GM03348 (cell line): ENCODE measurements around the gene C5orf63.
A peak's percentile ranks its signal among the peaks of the same experiment; 100 is the strongest.
"Not testable (repeated sequence)": the region's sequence is repeated elsewhere in the genome, so short reads cannot be mapped to it uniquely, and the experiment has no call there.

Experiments
- DNase-seq: peaks from one replicate; pipeline ENCODE4 v3.0.0; 2012; ENCODE audit warnings: low spot score

Gene C5orf63

DNA sequence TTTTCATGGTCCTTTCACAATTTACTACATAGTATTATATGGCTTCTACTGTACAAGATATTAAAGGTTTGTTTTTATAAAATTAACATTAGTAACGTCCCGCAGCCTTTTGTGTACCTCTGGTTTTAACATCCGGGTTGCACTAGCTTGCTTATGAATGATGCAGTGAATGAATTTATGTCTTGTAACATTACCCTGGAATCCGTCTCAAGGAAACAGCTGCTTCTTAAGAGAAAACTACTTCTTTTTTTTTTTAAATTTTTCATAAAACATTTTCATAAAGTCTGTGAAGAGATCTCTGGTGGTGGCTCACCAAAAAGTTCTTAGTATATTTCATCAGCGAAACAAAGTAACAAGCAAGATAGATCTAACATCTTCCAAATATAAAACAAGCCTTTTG, 66.6 kb downstream of the C5orf63 start:
- no peak for DNase-seq

DNA sequence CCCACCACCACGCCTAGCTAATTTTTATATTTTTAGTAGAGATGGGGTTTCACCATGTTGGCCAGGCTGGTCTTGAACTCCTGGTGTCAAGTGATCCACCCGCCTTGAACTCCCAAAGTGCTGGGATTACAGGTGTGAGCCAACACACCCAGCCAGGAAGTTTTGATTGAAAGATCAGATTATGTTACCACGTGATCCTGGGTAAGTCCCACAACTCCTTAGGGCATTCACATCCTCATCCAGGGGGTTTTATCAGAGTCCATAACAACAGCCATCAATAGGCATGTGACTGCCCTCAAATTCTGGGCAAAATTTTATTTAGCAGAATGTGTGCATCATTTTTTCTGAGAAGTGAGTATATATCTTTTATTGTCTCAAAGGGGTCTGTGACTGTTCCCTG, 68.0 kb downstream of the C5orf63 start:
- not testable (repeated sequence) for DNase-seq

DNA sequence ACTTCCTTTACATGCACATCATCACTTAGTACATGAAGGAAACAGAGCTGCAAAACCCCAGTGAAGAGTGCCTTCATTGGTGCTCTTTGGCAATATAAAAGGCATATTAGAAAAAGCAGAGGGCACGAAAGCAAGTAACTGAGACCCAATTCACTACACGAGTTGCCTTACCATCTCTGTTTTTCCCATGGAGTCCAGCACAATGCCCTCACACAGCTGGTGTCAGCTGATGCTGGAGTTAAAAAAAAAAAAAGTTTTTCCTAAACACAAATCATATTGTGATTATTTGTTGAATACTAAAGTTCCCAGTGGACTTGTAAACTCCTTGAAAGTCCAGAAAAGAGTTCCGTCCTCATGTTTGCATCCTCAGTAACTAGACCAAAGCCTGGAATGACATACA, 68.6 kb downstream of the C5orf63 start:
- no peak for DNase-seq

DNA sequence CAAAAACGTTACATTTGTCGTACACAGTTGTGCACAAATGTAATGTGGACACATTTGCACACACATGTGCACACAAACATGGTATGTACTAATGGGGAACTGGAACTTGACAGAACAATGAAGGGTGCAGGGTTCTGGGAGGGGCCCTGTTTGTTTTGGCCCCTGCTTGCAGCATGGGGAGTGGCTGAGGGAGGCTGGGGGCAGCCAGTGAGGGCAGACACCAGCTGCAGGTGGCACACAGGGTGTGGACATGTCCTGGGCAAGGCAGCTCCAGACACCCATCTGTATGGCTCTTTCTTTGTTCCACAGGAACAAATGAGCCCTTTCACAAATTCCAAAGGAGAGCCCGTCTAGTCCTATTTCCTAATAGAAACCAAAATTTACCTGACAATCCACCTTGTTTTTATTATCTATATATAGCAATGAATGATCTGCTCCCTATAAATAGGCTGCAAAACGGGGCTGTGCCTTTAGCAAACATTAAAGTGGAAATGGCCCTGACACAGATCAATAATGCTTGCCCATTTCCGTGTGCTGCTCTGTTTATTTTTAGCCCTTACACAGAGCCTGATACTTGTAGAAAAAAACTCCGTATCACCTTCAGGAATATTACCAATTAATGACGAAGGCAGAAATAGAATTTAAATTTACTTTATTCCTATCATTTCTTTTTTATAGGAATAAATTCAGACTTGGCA, 69.4 kb downstream of the C5orf63 start:
- no peak for DNase-seq

DNA sequence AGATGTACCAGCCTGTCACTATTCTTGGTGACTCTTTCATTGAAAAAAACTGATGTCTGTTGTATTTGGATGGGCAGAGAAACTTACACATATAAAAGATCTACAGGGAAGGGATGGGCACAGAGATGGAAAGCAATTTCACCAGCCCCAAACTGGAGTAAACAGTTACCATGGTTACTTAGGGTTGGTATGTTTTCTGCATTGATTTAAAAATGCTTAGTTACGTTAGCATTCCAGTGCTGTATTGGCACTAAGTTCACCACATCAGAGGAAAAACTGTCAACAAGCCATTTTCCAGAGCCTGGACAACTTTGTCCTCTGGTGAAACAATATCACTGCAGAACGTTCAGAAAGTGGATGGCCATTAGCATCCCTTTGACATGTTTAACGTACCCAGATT, 70.9 kb downstream of the C5orf63 start:
- peak; percentile 22 for DNase-seq

DNA sequence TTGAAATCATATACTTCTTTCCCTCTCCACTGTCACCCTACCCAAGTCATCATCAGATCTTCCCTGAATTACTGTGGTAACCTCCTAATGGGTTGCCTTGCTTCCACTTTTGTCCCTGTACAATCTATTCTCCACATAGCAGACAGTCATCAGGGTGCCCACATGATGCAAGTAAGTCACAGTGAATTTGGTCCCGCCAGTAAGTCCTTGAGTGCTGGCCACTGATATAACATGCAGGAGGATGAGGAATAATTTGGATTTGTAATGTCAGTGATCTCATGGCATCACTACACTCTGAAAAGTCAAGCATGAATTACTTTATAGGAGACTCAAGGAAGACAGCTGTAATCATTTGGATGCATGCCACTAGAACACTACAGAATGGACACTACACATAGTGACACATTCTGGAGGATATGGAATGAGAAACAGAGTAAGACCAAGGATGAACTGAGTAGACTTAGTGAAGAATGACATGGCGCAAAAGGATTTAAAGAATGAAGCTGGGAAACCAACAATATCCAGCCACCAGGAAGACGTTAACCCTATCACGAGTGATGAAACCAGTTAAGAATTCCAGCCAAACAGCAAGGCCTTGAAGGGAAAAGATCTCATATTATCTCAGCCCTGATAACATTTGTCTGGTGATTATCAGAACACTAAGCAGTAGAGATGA, 71.5 kb downstream of the C5orf63 start:
- peak; percentile 79 for DNase-seq
